Middle frontal gyrus (tissue), 1 donor: ENCODE measurements around the gene TSSC4.
A peak's percentile ranks its signal among the peaks of the same experiment; 100 is the strongest.

Source experiments
- DNase-seq: peaks from one replicate; pipeline ENCODE4 v3.0.0-alpha.2; 2015; ENCODE audit warnings: low spot score; ENCODE audit errors: extremely low spot score

The TSSC4 gene

GRCh38 chr11:2417856-2418692 lies 17.5 kb downstream of the TSSC4 start:
- no peak for DNase-seq

GRCh38 chr11:2418693-2419360 lies 18.3 kb downstream of the TSSC4 start:
- no peak for DNase-seq

- peak; percentile 30 for DNase-seq
Measured at GRCh38 chr11:2419638-2420501, 19.3 kb downstream of the TSSC4 start.

- DNase-seq, result peak; percentile 56
Measured at GRCh38 chr11:2420502-2421225, 20.1 kb downstream of the TSSC4 start.

GRCh38 chr11:2421226-2421994 lies 20.9 kb downstream of the TSSC4 start:
- no peak for DNase-seq

GRCh38 chr11:2421996-2422395 lies 21.4 kb downstream of the TSSC4 start:
- DNase-seq, result no peak

- DNase-seq, result no peak
Measured at GRCh38 chr11:2422461-2423156, 22.1 kb downstream of the TSSC4 start.

GRCh38 chr11:2423157-2424025 lies 22.8 kb downstream of the TSSC4 start:
- no peak for DNase-seq

GRCh38 chr11:2424811-2425495 lies 24.4 kb downstream of the TSSC4 start:
- no peak for DNase-seq

- no peak for DNase-seq
Measured at GRCh38 chr11:2425506-2425905, 25.0 kb downstream of the TSSC4 start.

GRCh38 chr11:2426221-2426620 lies 25.7 kb downstream of the TSSC4 start:
- DNase-seq, result no peak

- no peak for DNase-seq
Measured at GRCh38 chr11:2426826-2427521, 26.4 kb downstream of the TSSC4 start.

GRCh38 chr11:2427721-2428321 lies 27.3 kb downstream of the TSSC4 start:
- DNase-seq, result no peak

- no peak for DNase-seq
Measured at GRCh38 chr11:2428322-2428795, 27.8 kb downstream of the TSSC4 start.

GRCh38 chr11:2431395-2431794 lies 30.8 kb downstream of the TSSC4 start:
- DNase-seq, result no peak

- no peak for DNase-seq
Measured at GRCh38 chr11:2432171-2432621, 31.6 kb downstream of the TSSC4 start.

GRCh38 chr11:2432628-2433071 lies 32.1 kb downstream of the TSSC4 start:
- DNase-seq, result no peak
